SKM-1 treated with dmso at 0.1 percent for 144 hours (cell line): ENCODE measurements around the gene PPARG.
"Not testable (repeated sequence)": the region's sequence is repeated elsewhere in the genome, so short reads cannot be mapped to it uniquely, and the experiment has no call there.

ENCODE experiments used
- DNase-seq: peaks from one replicate; lab custom pipeline; 2025; ENCODE audit not compliant: unreplicated experiment; lab: John Stamatoyannopoulos, UW

The PPARG gene

GRCh38 chr3:12372741-12373280 lies 83.9 kb downstream of the PPARG start:
- DNase-seq: no peak

- DNase-seq: no peak
These were observed 86.7 kb downstream of the PPARG start for GRCh38 chr3:12375572-12375971.

- DNase-seq: no peak
These were observed 91.0 kb downstream of the PPARG start for GRCh38 chr3:12379640-12380429.

GRCh38 chr3:12380461-12380860 lies 91.6 kb downstream of the PPARG start:
- DNase-seq: no peak

GRCh38 chr3:12381199-12381598 lies 92.3 kb downstream of the PPARG start:
- no peak for DNase-seq

GRCh38 chr3:12383218-12383617 lies 94.3 kb downstream of the PPARG start:
- no peak for DNase-seq

- DNase-seq: no peak
These were observed 95.8 kb downstream of the PPARG start for GRCh38 chr3:12384451-12385233.

GRCh38 chr3:12386514-12387291 lies 97.8 kb downstream of the PPARG start:
- DNase-seq: not testable (repeated sequence)

- no peak for DNase-seq
These were observed 99.3 kb downstream of the PPARG start for GRCh38 chr3:12388185-12388584.

- no peak for DNase-seq
These were observed 103.4 kb downstream of the PPARG start for GRCh38 chr3:12392101-12392878.

GRCh38 chr3:12393894-12394293 lies 105.0 kb downstream of the PPARG start:
- peak; percentile 52 for DNase-seq

GRCh38 chr3:12394569-12395271 lies 105.8 kb downstream of the PPARG start:
- DNase-seq: no peak

GRCh38 chr3:12395349-12396012 lies 106.6 kb downstream of the PPARG start:
- no peak for DNase-seq

GRCh38 chr3:12396471-12396870 lies 107.6 kb downstream of the PPARG start:
- DNase-seq: no peak

GRCh38 chr3:12399226-12399625 lies 110.4 kb downstream of the PPARG start:
- DNase-seq: peak; percentile 46

- peak; percentile 23 for DNase-seq
These were observed 111.8 kb downstream of the PPARG start for GRCh38 chr3:12400616-12401194.

GRCh38 chr3:12401208-12401607 lies 112.3 kb downstream of the PPARG start:
- DNase-seq: no peak

- DNase-seq: no peak
These were observed 116.8 kb downstream of the PPARG start for GRCh38 chr3:12405432-12406272.
